ENCODE data around the gene CCDC38.
"Not testable (repeated sequence)": the region's sequence is repeated elsewhere in the genome, so short reads cannot be mapped to it uniquely, and the experiment has no call there.

The CCDC38 gene

GRCh38 chr12:95977764-95978305 lies 35.4 kb upstream of the CCDC38 start:
- H3K4me3 ChIP-seq (ENCODE audit: low read depth, low read length), result no peak overlapping the region
- H3K27ac ChIP-seq (ENCODE audit: low read depth, low read length), result no peak overlapping the region
- no peaks in the 10 kb centered on the region for H3K36me3 ChIP-seq (ENCODE audit: control insufficient read depth, insufficient read depth, low read length)

GRCh38 chr12:95976416-95976832 lies 34.0 kb upstream of the CCDC38 start:
- H3K27ac ChIP-seq (ENCODE audit: low read depth, low read length), result no peak overlapping the region
- no peak overlapping the region for H3K4me3 ChIP-seq (ENCODE audit: low read depth, low read length)

More at GRCh38 chr12:95977764-95978305, 35.4 kb upstream of the CCDC38 start:
- Histone ChIP-seq H3K27me3 (ENCODE audit: control insufficient read depth, insufficient read depth, low read length) (no peaks in the 10 kb centered on the region), H3K9ac (ENCODE audit: low read length) (no peak overlapping the region), H3K4me1 (ENCODE audit: control insufficient read depth, insufficient read depth, low read length) (peaks cover 7% of the 10 kb centered on the region; the same call in 1 of the 2 replicates), H3K9me3 (ENCODE audit: control insufficient read depth, insufficient read depth, low read depth, low read length) (no peaks in the 10 kb centered on the region)

GRCh38 chr12:95975491-95975890 lies 33.1 kb upstream of the CCDC38 start:
- no peaks in the 10 kb centered on the region for H3K36me3 ChIP-seq (ENCODE audit: control insufficient read depth, insufficient read depth, low read length)
- H3K27me3 ChIP-seq (ENCODE audit: control insufficient read depth, insufficient read depth, low read length), result no peaks in the 10 kb centered on the region
- H3K4me3 ChIP-seq (ENCODE audit: low read depth, low read length), result no peak overlapping the region
- no peak overlapping the region for H3K9ac ChIP-seq (ENCODE audit: low read length)
- no peaks in the 10 kb centered on the region for H3K9me3 ChIP-seq (ENCODE audit: control insufficient read depth, insufficient read depth, low read depth, low read length)
- peaks cover 10% of the 10 kb centered on the region for H3K4me1 ChIP-seq (ENCODE audit: control insufficient read depth, insufficient read depth, low read length)
- H3K27ac ChIP-seq (ENCODE audit: low read depth, low read length), result no peak overlapping the region

More at GRCh38 chr12:95976416-95976832, 34.0 kb upstream of the CCDC38 start:
- no peaks in the 10 kb centered on the region for H3K27me3 ChIP-seq (ENCODE audit: control insufficient read depth, insufficient read depth, low read length)
- no peaks in the 10 kb centered on the region for H3K36me3 ChIP-seq (ENCODE audit: control insufficient read depth, insufficient read depth, low read length)
- H3K4me1 ChIP-seq (ENCODE audit: control insufficient read depth, insufficient read depth, low read length), result peaks cover 7% of the 10 kb centered on the region
- H3K9me3 ChIP-seq (ENCODE audit: control insufficient read depth, insufficient read depth, low read depth, low read length), result no peaks in the 10 kb centered on the region
- H3K9ac ChIP-seq (ENCODE audit: low read length), result no peak overlapping the region

- H3K9ac ChIP-seq (ENCODE audit: low read length), result no peak overlapping the region
- H3K9me3 ChIP-seq (ENCODE audit: control insufficient read depth, insufficient read depth, low read depth, low read length), result no peaks in the 10 kb centered on the region
- H3K4me1 ChIP-seq (ENCODE audit: control insufficient read depth, insufficient read depth, low read length), result peaks cover 12% of the 10 kb centered on the region
- no peaks in the 10 kb centered on the region for H3K36me3 ChIP-seq (ENCODE audit: control insufficient read depth, insufficient read depth, low read length)
- H3K27me3 ChIP-seq (ENCODE audit: control insufficient read depth, insufficient read depth, low read length), result no peaks in the 10 kb centered on the region
- H3K27ac ChIP-seq (ENCODE audit: low read depth, low read length), result no peak overlapping the region
- H3K4me3 ChIP-seq (ENCODE audit: low read depth, low read length), result no peak overlapping the region
These were observed 31.9 kb upstream of the CCDC38 start for GRCh38 chr12:95974358-95974757.

GRCh38 chr12:95972832-95973456 lies 30.5 kb upstream of the CCDC38 start:
- Histone ChIP-seq H3K9ac (ENCODE audit: low read length) (no peak overlapping the region), H3K36me3 (ENCODE audit: control insufficient read depth, insufficient read depth, low read length) (no peaks in the 10 kb centered on the region), H3K27ac (ENCODE audit: low read depth, low read length) (no peak overlapping the region), H3K4me3 (ENCODE audit: low read depth, low read length) (no peak overlapping the region), H3K27me3 (ENCODE audit: control insufficient read depth, insufficient read depth, low read length) (no peaks in the 10 kb centered on the region), H3K9me3 (ENCODE audit: control insufficient read depth, insufficient read depth, low read depth, low read length) (no peaks in the 10 kb centered on the region), H3K4me1 (ENCODE audit: control insufficient read depth, insufficient read depth, low read length) (peaks cover 12% of the 10 kb centered on the region)

GRCh38 chr12:95970905-95971304 lies 28.5 kb upstream of the CCDC38 start:
- Histone ChIP-seq H3K4me1 (ENCODE audit: control insufficient read depth, insufficient read depth, low read length) (peaks cover 5% of the 10 kb centered on the region), H3K9me3 (ENCODE audit: control insufficient read depth, insufficient read depth, low read depth, low read length) (no peaks in the 10 kb centered on the region), H3K9ac (ENCODE audit: low read length) (no peak overlapping the region), H3K27me3 (ENCODE audit: control insufficient read depth, insufficient read depth, low read length) (no peaks in the 10 kb centered on the region), H3K4me3 (ENCODE audit: low read depth, low read length) (no peak overlapping the region), H3K36me3 (ENCODE audit: control insufficient read depth, insufficient read depth, low read length) (no peaks in the 10 kb centered on the region), H3K27ac (ENCODE audit: low read depth, low read length) (no peak overlapping the region)

- not testable (repeated sequence) for H3K36me3 ChIP-seq (ENCODE audit: control insufficient read depth, insufficient read depth, low read length); H3K27ac ChIP-seq (ENCODE audit: low read depth, low read length); H3K4me1 ChIP-seq (ENCODE audit: control insufficient read depth, insufficient read depth, low read length); H3K9ac ChIP-seq (ENCODE audit: low read length); H3K27me3 ChIP-seq (ENCODE audit: control insufficient read depth, insufficient read depth, low read length); H3K4me3 ChIP-seq (ENCODE audit: low read depth, low read length); H3K9me3 ChIP-seq (ENCODE audit: control insufficient read depth, insufficient read depth, low read depth, low read length)
These were observed 26.7 kb upstream of the CCDC38 start for GRCh38 chr12:95969116-95969515.

GRCh38 chr12:95967301-95967700 lies 24.9 kb upstream of the CCDC38 start:
- no peaks in the 10 kb centered on the region for H3K9me3 ChIP-seq (ENCODE audit: control insufficient read depth, insufficient read depth, low read depth, low read length)
- H3K27me3 ChIP-seq (ENCODE audit: control insufficient read depth, insufficient read depth, low read length), result no peaks in the 10 kb centered on the region
- H3K4me3 ChIP-seq (ENCODE audit: low read depth, low read length), result no peak overlapping the region
- peaks cover 5% of the 10 kb centered on the region for H3K4me1 ChIP-seq (ENCODE audit: control insufficient read depth, insufficient read depth, low read length)
- no peak overlapping the region for H3K9ac ChIP-seq (ENCODE audit: low read length)
- H3K36me3 ChIP-seq (ENCODE audit: control insufficient read depth, insufficient read depth, low read length), result no peaks in the 10 kb centered on the region
- no peak overlapping the region for H3K27ac ChIP-seq (ENCODE audit: low read depth, low read length)

- Histone ChIP-seq H3K27me3 (ENCODE audit: control insufficient read depth, insufficient read depth, low read length) (no peaks in the 10 kb centered on the region), H3K9ac (ENCODE audit: low read length) (no peak overlapping the region), H3K4me1 (ENCODE audit: control insufficient read depth, insufficient read depth, low read length) (peaks cover 5% of the 10 kb centered on the region), H3K36me3 (ENCODE audit: control insufficient read depth, insufficient read depth, low read length) (no peaks in the 10 kb centered on the region), H3K4me3 (ENCODE audit: low read depth, low read length) (no peak overlapping the region), H3K27ac (ENCODE audit: low read depth, low read length) (no peak overlapping the region), H3K9me3 (ENCODE audit: control insufficient read depth, insufficient read depth, low read depth, low read length) (no peaks in the 10 kb centered on the region)
These were observed 24.0 kb upstream of the CCDC38 start for GRCh38 chr12:95966287-95966870.

- H3K4me3 ChIP-seq (ENCODE audit: low read depth, low read length), result no peak overlapping the region
- H3K27me3 ChIP-seq (ENCODE audit: control insufficient read depth, insufficient read depth, low read length), result no peaks in the 10 kb centered on the region
- H3K9ac ChIP-seq (ENCODE audit: low read length), result no peak overlapping the region
- no peak overlapping the region for H3K27ac ChIP-seq (ENCODE audit: low read depth, low read length)
- H3K9me3 ChIP-seq (ENCODE audit: control insufficient read depth, insufficient read depth, low read depth, low read length), result no peaks in the 10 kb centered on the region
- no peaks in the 10 kb centered on the region for H3K36me3 ChIP-seq (ENCODE audit: control insufficient read depth, insufficient read depth, low read length)
- no peaks in the 10 kb centered on the region for H3K4me1 ChIP-seq (ENCODE audit: control insufficient read depth, insufficient read depth, low read length)
These were observed 20.7 kb upstream of the CCDC38 start for GRCh38 chr12:95963096-95963495.

GRCh38 chr12:95962222-95962621 lies 19.8 kb upstream of the CCDC38 start:
- no peak overlapping the region for H3K9ac ChIP-seq (ENCODE audit: low read length)
- H3K27me3 ChIP-seq (ENCODE audit: control insufficient read depth, insufficient read depth, low read length), result no peaks in the 10 kb centered on the region
- no peak overlapping the region for H3K4me3 ChIP-seq (ENCODE audit: low read depth, low read length)
- no peaks in the 10 kb centered on the region for H3K36me3 ChIP-seq (ENCODE audit: control insufficient read depth, insufficient read depth, low read length)
- H3K4me1 ChIP-seq (ENCODE audit: control insufficient read depth, insufficient read depth, low read length), result no peaks in the 10 kb centered on the region
- H3K27ac ChIP-seq (ENCODE audit: low read depth, low read length), result no peak overlapping the region
- H3K9me3 ChIP-seq (ENCODE audit: control insufficient read depth, insufficient read depth, low read depth, low read length), result no peaks in the 10 kb centered on the region
